K562 (cell line): ENCODE measurements around the gene DGKE. TPM values are rescaled to one million over a fixed set of nuclear protein-coding genes. Genes with fewer than 3 reads are reported as not detected.

Source experiments
- ATAC-seq: fragments of 200-7000 bp; cut with Tn5 transposase; 3 replicates; pipeline ENCODE4 v1.9.1; 2020; ENCODE audit warnings: moderate library complexity
- BruUV-seq: library from RNA; stranded (reverse); fragments of 400-500 nt; replicated peaks from 2 replicates; lab custom pipeline; 2021; lab: Mats Ljungman, UMichigan
- CTCF ChIA-PET: fragments of 300-600 bp; formaldehyde crosslinking; extraction: SDS; loops from one replicate; lab custom pipeline; 2021; ENCODE audit warnings: low intra/inter-chr PET ratio; lab: Yijun Ruan, JAX
- POLR2A ChIA-PET: fragments of 300-600, 350-650 bp; sonication (Branson Sonifier 250); formaldehyde crosslinking; extraction: SDS; loops from one replicate; lab custom pipeline; 2021; ENCODE audit warnings: antibody characterized with exemption, inconsistent platforms; lab: Yijun Ruan, JAX
- DNase-seq, 4 experiments: peaks; one replicate each; pipeline versions ENCODE4 v3.0.0 to v3.0.0-alpha.2; 2011 to 2018; ENCODE audit warnings: low spot score in 3 of 4, mixed read lengths in 3 of 4; ENCODE audit errors: extremely low read depth in 1 of 4
- FAIRE-seq: peaks from 2 replicates; lab custom pipeline; 2011; peaks lifted over from hg19 to GRCh38; lab: Jason Lieb, UNC
- H2AFZ ChIP-seq: 2 replicates; pipeline ENCODE4 v1.6.0; 2011; ENCODE audit warnings: low read depth, low read length, control low read depth, inconsistent platforms
- H3K27ac ChIP-seq: fragments of 200-600 bp; 3 replicates; pipeline ENCODE4 v1.8.0; 2011; ENCODE audit warnings: low read depth, mild to moderate bottlenecking, control low read depth, inconsistent platforms, low read length, moderate library complexity, mixed read lengths; ENCODE audit errors: extremely low read depth
- H3K27me3 ChIP-seq, 2 experiments: fragments of 300-600 bp in 1 of 2; 2 replicates in 1 of 2; 3 replicates in 1 of 2; pipeline versions ENCODE4 v1.6.0 to v1.8.0; 2011; ENCODE audit warnings: inconsistent platforms in 2 of 2, low read length in 2 of 2, mild to moderate bottlenecking in 1 of 2, mixed read lengths in 1 of 2, moderate library complexity in 1 of 2; ENCODE audit not compliant: control insufficient read depth in 2 of 2, insufficient read depth in 2 of 2
- H3K36me3 ChIP-seq: fragments of 300-600 bp; 3 replicates; pipeline ENCODE4 v1.8.0; 2011; ENCODE audit warnings: mild to moderate bottlenecking, low read length, inconsistent platforms; ENCODE audit not compliant: control insufficient read depth, insufficient read depth
- H3K4me1 ChIP-seq, 2 experiments: fragments of 200-600 bp in 1 of 2; replicated peaks in 1 of 2; 2 replicates in 1 of 2; 3 replicates in 1 of 2; pipeline versions ENCODE4 v1.5.1 to v1.8.0; 2011; ENCODE audit warnings: inconsistent platforms in 2 of 2, low read length in 2 of 2, mild to moderate bottlenecking in 1 of 2, mixed read lengths in 1 of 2, moderate library complexity in 1 of 2; ENCODE audit not compliant: control insufficient read depth in 2 of 2, insufficient read depth in 2 of 2
- H3K4me2 ChIP-seq: 2 replicates; pipeline ENCODE4 v1.6.1; 2011; ENCODE audit warnings: low read length, control low read depth, inconsistent platforms, mixed read lengths; ENCODE audit not compliant: insufficient read depth
- H3K4me3 ChIP-seq: fragments of 200-600 bp; sonication (generic), shearing (Covaris generic); 2 replicates; pipeline ENCODE4 v1.5.1; 2016; ENCODE audit warnings: control low read depth, inconsistent platforms
- H3K79me2 ChIP-seq: fragments of 200-600 bp; 3 replicates; pipeline ENCODE4 v1.8.0; 2011; ENCODE audit warnings: low read length, inconsistent platforms; ENCODE audit not compliant: control insufficient read depth, insufficient read depth
- H3K9ac ChIP-seq, 2 experiments: 2 replicates each; pipeline versions ENCODE4 v1.6.0 to v1.6.1; 2011; ENCODE audit warnings: low read depth in 2 of 2, low read length in 2 of 2, control low read depth in 1 of 2, inconsistent platforms in 1 of 2, mild to moderate bottlenecking in 1 of 2, mixed read lengths in 1 of 2; ENCODE audit not compliant: insufficient read depth in 1 of 2
- H3K9me1 ChIP-seq: one replicate; pipeline ENCODE4 v1.6.0; 2011; ENCODE audit warnings: inconsistent platforms, mild to moderate bottlenecking, low read length, moderate library complexity; ENCODE audit not compliant: control insufficient read depth, insufficient read depth
- H3K9me3 ChIP-seq: replicated peaks from 2 replicates; pipeline ENCODE4 v1.5.1; 2011; ENCODE audit warnings: low read depth, low read length, inconsistent platforms; ENCODE audit not compliant: control insufficient read depth, insufficient read depth
- H4K20me1 ChIP-seq: replicated peaks from 2 replicates; pipeline ENCODE4 v1.6.1; 2011; ENCODE audit warnings: low read length, inconsistent platforms, mixed read lengths; ENCODE audit not compliant: control insufficient read depth, insufficient read depth
- KDM1A ChIP-seq, 2 experiments: fragments of 450-650 bp; IDR thresholded peaks; 2 replicates each; pipeline ENCODE4 v1.6.1; 2016; ENCODE audit warnings: mild to moderate bottlenecking in 2 of 2
- RBM25 ChIP-seq: fragments of 200-400 bp; formaldehyde crosslinking; IDR thresholded peaks from 2 replicates; pipeline ENCODE4 v1.6.1; 2018; ENCODE audit warnings: low read length, low read depth, moderate library complexity; ENCODE audit not compliant: severe bottlenecking
- ZFP36 ChIP-seq: fragments of 150-350 bp; IDR thresholded peaks from 2 replicates; pipeline ENCODE4 v1.6.1; 2018; ENCODE audit warnings: low read length, low read depth; ENCODE audit not compliant: partially characterized antibody
- WGBS: fragments of 100-300 bp; shearing (Covaris generic); methylation state at CpG from one replicate; pipeline ENCODE4 v1.1.6; 2016; ENCODE audit warnings: low coverage, mixed read lengths; ENCODE audit not compliant: insufficient coverage; ENCODE audit errors: missing lambda C conversion rate; 5-methylcytosine and 5-hydroxymethylcytosine counted together
- in situ Hi-C: fragments of 300-500 bp; cut with MboI; formaldehyde crosslinking; loops from 4 replicates; pipeline ENCODE4 v1.15.0; 2018; ENCODE audit warnings: inconsistent platforms, mixed read lengths
- intact Hi-C: fragments of 100-400 bp; cut with micrococcal nuclease; formaldehyde crosslinking; loops from 2 replicates; pipeline ENCODE4 v1.14.2; 2022
- polyA plus RNA-seq, 8 experiments: library from polyadenylated mRNA; depleted of rRNA in 4 of 8; stranded (reverse) in 5 of 8; unstranded in 3 of 8; fragments of >200 nt; fragmentation: Nextera tagmentation in 2 of 8; fragmentation: Illumina TruSeq in 1 of 8; extraction: Ambion mirVana in 2 of 8; extraction: Trizol in 1 of 8; gene quantifications; 2 replicates each; pipeline versions ENCODE4 v1.2.1 to v1.2.3, GENCODE V29; 2011 to 2014; ENCODE audit warnings: inconsistent platforms in 1 of 8, missing spikeins in 1 of 8
- total RNA-seq, 7 experiments: library from RNA; depleted of rRNA in 6 of 7; stranded (reverse); fragments of >200 nt in 6 of 7; fragmentation: Illumina TruSeq in 2 of 7; extraction: Trizol in 2 of 7; gene quantifications; 2 replicates each; pipeline versions ENCODE4 v1.2.1 to v1.2.3, GENCODE V29; 2011 to 2021; ENCODE audit warnings: low replicate concordance in 1 of 7

The DGKE gene
- total and polyA plus RNA-seq, 9 of the 15 experiments (the other 6 are each of a cell fraction or from before 2014, with no cell fraction given): 1.3 to 9.9 (median 5.9) TPM

GRCh38 chr17:56819030-56819429, 14.9 kb upstream of the DGKE start:
- FAIRE-seq (no peak), DNase-seq (no peak), ATAC-seq (no peak)
- Histone ChIP-seq H2AFZ (no peak overlapping the region), H3K9me1 (no peaks in the 10 kb centered on the region), H3K79me2 (no peaks in the 10 kb centered on the region), H3K27ac (no peak overlapping the region), H3K9me3 (no peaks in the 10 kb centered on the region), H3K4me1 (no peaks in the 10 kb centered on the region; a peak in 1 of 5 replicates), H4K20me1 (no peaks in the 10 kb centered on the region), H3K4me3 (no peak overlapping the region), H3K27me3 (peaks cover 9% of the 10 kb centered on the region in 2 experiments), H3K4me2 (no peak overlapping the region), H3K9ac (no peak overlapping the region), H3K36me3 (no peaks in the 10 kb centered on the region)
- ChIA-PET POLR2A (interaction anchor here (0.6 to 1.2 kb wide), 5 partner anchors 10 to 154 kb away, joined by 3 to 4 read pairs (median 4); no protein-coding TSS in a partner anchor), CTCF (interaction anchor here (0.6 to 3.0 kb wide), 4 partner anchors 119 to 141 kb away, joined by 3 to 27 read pairs (median 3); partner anchors contain the start of gene COIL)
- 70% methylated on average over 2 of the region's 2 CpGs for WGBS
- peak; percentile 69 for TF ChIP-seq RBM25
- TF ChIP-seq KDM1A (IDR thresholded peaks at IDR 0.05): 0 out of 4 replicates have a peak, but pooled peaks of 1 of the 2 experiments have one; percentile 22
- TF ChIP-seq ZFP36: no peak
- in situ Hi-C loops (loop anchor here (5.0 kb wide), 1 partner anchor 118 kb away; no protein-coding TSS in a partner anchor), intact Hi-C loops (loop anchor here (1.0 kb wide), 2 partner anchors 47 to 121 kb away; no protein-coding TSS in a partner anchor)
- no TSS peak for BruUV-seq
